Neural progenitor cell (in vitro differentiated cells): ENCODE measurements around the gene WDR45.

Experiments used
- EZH2 ChIP-seq: fragments of 200-600 bp; sonication (generic); IDR thresholded peaks from 2 replicates; pipeline ENCODE4 v1.6.1; 2017; ENCODE audit warnings: antibody characterized with exemption, mild to moderate bottlenecking, moderate library complexity
- EZH2phosphoT487 ChIP-seq: fragments of 200-600 bp; sonication (generic); IDR thresholded peaks from 2 replicates; pipeline ENCODE4 v1.6.1; 2017; ENCODE audit warnings: antibody characterized with exemption
- TF ChIP-seq, protein P1 (sequence below): fragments of 200-600 bp; sonication (generic); IDR thresholded peaks from 2 replicates; pipeline ENCODE4 v1.5.1; 2017; ENCODE audit warnings: antibody characterized with exemption, mild to moderate bottlenecking

- TF ChIP-seq, protein P1, sequence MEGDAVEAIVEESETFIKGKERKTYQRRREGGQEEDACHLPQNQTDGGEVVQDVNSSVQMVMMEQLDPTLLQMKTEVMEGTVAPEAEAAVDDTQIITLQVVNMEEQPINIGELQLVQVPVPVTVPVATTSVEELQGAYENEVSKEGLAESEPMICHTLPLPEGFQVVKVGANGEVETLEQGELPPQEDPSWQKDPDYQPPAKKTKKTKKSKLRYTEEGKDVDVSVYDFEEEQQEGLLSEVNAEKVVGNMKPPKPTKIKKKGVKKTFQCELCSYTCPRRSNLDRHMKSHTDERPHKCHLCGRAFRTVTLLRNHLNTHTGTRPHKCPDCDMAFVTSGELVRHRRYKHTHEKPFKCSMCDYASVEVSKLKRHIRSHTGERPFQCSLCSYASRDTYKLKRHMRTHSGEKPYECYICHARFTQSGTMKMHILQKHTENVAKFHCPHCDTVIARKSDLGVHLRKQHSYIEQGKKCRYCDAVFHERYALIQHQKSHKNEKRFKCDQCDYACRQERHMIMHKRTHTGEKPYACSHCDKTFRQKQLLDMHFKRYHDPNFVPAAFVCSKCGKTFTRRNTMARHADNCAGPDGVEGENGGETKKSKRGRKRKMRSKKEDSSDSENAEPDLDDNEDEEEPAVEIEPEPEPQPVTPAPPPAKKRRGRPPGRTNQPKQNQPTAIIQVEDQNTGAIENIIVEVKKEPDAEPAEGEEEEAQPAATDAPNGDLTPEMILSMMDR = no peak
- TF ChIP-seq EZH2 (no peak), EZH2phosphoT487 (no peak)
Observed at GRCh38 chrX:49070988-49071387, 8.7 kb downstream of the WDR45 start.
